HG02610 (cell line): ENCODE data around the gene VAC14.

ENCODE experiments used
- ATAC-seq: cut with Tn5 transposase; IDR thresholded peaks from one replicate; pipeline ENCODE4 v1.9.1; 2021; ENCODE audit warnings: mild to moderate bottlenecking, moderate library complexity; ENCODE audit not compliant: unreplicated experiment

The VAC14 gene

DNA sequence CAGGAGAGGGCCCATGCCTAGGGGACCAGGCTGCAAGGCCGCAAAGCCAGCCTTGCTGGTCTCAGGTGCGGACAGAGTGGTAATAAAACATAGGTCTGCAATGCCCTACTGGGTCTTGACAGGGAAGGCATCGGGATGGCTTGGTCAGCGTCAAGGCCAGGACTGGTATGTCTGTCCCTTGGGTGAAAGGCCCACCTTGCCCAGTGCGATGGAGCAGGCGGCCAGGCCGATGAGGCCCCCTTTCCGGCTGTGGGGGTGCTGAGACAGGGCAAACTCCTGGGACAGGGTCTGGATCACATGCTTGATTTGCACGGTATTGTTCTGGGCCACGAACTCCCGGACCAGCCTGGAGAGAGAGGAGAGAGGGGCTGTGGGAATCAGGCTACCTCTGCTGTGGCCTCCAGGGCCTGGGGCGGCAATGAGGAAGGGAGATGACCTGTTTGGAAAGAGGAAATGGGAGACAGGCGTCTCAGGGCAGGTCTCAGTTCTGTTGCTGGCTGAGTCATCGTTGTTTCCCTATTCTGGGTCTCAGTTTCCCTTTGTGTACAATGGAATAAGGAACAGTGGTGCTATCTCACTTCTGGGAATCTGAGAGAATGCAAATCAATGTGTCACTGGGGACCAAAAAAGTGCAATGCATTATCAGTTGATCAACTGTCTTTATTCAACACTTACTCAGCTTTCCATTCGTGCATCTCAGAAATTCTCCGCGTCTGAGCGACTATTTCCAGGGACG lies 14.8 kb downstream of the VAC14 start:
- no peak for ATAC-seq

DNA sequence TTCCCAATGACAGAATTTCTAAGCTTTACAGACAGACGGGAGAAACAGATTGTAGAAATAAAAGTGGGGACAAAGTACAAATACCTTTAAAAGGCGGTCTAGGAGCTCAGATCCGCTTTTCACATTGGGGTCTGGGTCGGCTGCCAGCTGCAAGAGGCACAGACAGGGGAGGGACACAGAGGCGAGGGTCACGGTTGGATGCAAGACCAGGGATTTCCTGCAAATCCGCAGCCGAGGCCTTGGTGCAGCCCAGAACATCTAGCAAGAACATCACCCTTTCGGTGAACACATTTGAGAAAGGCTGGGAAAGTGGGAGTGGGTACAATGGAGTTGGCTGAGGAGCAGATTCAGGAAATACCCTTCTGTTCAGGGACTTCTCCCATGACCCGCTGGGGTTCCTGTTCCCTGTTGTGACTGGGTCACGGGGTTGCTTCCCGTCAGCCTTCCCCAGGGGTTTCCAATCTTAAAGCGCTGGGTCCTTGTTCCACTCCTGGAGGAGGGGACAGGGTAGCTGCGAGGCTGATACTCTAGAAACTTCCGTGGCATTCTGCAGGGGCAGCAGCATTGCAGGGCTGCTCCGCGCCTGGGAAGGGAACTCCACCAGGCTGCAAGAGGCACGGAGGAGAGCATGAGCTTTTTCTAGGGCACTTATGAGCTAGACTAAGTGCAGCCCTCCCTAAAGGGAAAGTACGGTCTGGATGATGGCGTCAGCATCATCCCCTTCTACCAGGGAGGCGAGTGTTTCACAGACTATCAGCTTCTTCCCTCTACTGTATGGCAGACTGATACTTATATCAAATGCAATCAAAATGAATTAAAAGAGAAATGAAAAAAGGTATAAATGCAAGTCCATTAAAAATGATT lies 16.0 kb downstream of the VAC14 start:
- no peak for ATAC-seq

DNA sequence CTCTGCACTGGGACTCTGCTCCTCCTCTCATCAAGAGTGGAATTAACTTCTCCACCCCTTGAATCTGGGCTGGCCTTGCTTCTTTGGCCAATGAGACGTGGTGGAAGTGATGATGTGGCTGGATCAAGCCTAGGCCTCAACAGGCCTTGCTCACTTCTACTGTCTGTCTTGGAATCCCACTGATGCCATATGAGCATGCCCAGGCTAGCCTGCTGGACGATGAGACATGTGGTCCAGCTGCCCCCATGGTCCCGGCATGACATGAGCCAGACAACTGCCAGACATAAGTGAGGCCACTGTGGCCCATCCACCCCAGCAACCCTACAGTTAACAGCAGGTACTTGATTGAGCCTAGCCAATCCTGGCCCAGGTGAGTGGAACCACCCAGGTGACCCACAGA lies 18.7 kb downstream of the VAC14 start:
- no peak for ATAC-seq

DNA sequence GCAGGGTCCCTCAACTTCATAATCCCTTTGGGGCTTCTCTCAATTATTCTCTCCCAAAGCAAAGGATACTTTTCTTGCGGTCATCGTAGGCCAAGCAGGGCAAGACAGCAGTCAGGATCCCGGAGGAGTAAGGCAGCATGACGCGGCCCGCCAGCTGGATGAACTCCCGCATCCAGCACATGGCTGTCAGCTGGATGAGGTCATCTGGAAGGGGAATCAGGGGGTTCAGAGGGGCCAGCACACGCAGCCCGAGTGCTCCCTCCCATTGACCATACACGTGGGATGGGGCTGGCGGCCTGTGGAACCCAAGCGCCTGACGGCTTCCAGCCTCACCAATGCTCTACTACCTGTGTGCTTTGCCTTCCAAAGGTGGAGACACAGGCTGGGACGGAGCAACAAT lies 19.2 kb downstream of the VAC14 start:
- no peak for ATAC-seq

DNA sequence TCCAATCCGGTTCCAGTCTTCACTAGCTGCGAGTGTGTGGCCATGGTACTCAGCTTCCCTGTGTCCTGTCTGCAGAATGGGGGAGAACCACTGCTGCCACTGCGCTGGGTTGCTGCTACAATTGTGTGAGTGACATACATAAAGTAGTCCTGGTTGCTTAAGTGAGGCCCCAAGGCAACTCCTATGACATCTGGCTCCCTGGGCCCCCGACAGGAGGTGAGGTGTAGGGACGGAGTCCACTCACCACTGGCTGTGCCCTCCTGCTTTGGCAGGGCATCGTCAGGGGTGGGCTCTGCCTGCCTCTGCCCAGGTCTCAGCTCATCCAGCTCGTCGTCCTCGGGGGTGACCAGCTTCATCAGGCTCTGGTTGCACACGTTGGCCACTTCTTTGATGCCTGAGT lies 20.4 kb downstream of the VAC14 start:
- ATAC-seq, result no peak

DNA sequence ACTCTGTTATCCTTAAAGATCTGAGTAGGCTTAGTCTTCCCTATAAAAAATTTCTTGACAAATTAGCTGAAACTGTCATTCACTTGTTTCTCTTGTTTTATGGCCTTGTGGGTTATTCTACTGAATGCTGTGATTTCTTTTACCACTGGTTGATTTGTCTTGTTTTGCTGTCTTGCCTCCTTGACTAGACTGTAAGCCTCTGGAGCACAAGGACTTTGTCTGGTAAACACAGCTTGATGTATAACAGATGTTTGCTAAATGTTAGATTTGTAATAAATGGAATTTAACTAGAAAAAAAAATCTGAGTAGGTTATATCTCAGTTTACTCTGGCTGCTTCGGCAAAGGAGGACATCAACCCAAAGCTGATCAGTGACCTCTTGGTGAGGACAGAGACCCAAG lies 21.6 kb downstream of the VAC14 start:
- no peak for ATAC-seq

DNA sequence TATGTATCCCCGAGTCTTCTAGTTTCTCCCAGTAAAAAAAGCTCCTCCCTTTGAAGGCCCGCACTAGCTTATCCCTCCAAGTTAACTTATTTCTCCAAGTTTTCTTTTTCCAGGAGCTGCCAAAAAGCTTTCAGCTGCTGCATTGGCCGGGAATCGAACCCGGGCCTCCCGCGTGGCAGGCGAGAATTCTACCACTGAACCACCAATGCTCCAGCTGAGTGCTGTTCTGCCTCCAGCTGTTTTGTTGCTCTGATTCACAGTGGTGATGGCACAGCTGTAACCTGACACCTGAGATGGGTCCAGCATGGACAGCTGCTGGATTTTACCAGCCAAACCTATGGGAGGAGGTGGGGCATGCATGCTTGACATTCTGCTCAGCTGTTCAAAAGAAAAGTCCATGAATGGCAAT lies 22.1 kb downstream of the VAC14 start:
- no peak for ATAC-seq

DNA sequence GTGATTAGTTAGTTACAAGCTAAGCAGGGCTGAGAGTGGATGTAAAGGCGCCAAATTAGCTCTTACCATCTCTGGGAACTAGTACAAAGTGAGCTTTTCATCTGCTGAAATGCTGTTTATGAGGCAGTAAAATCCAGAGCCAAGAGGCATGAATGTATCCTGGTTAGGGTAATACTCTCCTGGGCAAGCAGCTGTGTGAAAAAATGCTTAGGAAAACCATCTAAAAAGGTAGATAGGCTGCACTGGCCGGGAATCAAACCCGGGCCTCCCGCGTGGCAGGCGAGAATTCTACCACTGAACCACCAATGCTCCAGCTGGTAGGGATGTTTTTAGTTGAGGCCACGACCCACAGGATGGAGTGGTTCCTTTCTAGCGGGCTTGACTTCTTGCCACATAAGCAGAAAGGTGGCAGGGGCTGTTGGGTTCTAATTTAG lies 23.0 kb downstream of the VAC14 start:
- no peak for ATAC-seq

DNA sequence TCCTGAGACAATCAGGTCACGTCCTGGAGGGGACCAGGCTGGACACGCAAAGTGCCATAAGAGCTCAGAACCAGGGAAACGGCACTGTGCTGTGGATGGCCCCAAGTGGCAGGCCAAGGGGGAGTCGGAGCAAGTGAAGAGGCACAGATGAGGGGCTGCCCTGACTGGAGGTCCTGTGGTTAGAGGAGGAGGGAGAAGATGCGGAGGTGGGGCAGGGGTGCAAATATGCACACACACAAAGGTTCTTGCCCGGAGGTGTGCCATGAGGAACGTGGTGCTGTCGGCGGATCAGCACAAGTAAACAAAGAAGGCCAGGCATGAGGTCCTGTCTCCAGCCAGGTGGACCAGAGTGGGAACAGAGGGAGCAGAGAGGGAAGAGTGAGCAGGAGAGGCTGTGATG lies 23.5 kb downstream of the VAC14 start:
- no peak for ATAC-seq

DNA sequence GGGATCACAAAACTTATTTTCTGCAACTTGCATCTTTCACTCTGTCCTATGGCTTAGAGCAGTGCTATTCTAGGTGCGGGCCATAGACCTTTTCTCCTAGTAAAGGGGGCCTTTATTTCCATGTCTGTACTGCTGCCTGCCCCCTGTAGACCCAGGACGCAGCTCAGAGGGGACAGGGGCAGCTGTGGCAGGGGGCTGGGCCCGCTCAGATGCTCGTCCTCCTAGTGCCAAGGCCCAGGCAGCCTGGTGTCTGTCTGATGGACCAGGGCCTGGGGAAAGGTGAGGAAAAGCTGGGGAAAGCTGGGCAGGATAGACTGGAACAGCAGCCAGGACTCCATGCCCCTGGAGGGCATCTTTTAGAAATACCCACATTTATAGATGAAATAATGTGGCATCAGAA lies 25.6 kb downstream of the VAC14 start:
- ATAC-seq, result no peak

DNA sequence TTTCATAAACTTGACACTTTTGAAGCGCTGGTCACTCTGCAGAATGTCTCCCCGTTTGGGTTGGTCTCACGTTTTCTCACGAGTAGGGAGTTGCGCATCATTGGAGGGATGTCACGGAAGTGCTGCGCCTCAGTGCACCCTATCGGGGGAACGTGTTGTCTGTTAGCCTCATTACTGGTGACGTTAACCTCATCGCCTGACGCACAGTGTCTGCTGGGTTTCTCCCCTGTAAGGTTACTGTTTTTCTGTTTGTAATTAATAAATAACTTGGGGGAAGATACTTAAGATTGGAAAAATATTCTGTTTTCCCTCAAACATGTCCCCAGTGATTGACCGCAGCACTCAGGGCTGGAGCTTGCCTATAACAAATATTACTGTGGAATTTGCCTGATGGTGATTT lies 26.7 kb downstream of the VAC14 start:
- ATAC-seq, result no peak

DNA sequence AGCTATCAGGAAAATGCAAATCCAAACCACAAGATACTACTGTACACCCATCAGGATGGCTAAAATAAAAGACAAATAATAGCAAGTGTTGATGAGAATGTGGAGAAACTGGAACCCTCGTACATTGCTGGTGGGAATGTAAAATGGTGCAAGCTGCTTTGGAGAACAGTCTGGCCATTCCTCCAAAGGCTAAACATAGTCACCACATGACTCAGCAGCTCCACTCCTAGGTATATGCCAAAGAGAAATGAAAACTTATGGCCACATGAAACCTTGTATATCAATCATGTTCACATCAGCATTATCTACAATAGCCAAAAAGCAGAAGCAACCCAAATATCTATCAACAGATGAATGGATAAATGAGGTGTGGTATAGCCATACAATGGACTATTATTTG lies 28.5 kb downstream of the VAC14 start:
- ATAC-seq, result no peak

DNA sequence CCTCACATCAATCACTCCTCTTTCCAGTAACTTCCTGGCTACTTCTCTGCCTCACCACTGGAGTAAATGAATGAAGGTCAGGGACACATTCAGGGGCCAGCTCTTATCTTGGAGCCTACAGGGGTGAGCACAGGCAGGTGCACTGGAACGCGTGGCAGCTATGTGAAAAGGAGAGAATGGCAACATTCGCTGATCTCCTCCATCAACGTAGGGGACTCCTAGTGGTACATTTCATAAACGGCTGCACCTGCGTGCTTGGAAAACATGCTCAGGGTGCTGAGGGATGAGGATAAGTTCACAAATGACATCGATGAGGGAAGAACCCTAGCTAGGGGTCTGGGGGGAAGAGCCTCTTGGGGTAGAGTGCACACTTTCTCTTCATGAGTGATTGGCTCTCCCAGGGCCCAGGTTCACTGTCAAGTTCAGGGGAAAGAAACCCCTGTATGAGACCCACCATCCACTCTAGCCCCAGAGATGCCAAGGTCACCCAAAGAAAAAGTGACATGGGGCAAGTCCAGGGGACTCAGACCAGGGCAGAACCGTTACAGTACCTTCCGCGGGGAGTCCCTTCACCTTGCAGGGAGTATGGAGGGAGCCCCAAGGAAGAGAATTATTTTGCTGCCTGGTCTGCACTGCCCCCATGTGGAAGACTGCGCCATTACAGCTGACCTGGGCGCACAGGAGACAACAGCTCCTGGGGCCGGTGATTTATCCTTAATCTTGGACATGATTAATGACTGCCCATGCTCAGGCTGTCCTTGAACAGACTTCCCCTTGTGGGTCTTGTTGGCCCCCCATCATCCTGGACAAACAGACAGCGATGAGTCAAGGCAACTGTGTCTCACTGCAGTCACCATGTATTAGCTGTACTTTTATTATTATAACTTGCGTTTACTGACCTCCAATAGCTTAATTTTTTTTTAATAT lies 30.1 kb downstream of the VAC14 start:
- ATAC-seq, result no peak

DNA sequence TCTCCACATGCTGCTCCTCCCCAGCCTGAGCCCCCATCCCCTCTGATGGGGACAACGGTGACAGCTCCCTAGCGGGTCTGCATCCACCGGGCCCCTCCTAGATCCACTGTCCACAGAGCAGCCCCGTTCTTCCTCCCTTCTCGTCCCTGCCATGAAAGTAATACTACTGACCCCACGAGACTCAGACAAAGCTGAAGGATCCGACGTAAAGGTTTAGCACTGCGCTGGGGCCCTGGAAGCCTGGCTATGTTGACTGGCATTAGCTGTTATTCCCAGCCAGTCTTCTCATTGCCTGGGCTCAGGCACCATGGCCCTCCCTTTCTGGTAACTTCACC lies 30.7 kb downstream of the VAC14 start:
- no peak for ATAC-seq

DNA sequence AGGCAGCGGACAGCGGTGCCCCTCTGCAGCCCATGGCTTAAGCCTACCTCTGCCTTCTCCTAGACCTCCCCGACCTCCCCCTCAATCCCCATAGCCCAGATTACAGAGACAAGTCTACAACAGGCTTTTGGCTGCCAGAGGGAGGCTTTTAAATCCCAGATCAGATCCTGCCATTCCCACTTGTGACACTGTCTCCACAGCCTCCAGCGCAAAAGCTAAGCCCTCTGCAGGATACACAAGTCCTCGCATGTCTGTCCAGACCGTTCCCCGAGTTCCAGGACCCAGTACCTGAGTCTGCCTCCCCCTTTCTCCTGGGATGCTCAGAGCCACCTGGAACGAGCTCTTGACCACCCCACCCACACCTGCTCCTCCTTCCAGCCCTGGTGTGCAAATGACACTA lies 31.2 kb downstream of the VAC14 start:
- no peak for ATAC-seq

DNA sequence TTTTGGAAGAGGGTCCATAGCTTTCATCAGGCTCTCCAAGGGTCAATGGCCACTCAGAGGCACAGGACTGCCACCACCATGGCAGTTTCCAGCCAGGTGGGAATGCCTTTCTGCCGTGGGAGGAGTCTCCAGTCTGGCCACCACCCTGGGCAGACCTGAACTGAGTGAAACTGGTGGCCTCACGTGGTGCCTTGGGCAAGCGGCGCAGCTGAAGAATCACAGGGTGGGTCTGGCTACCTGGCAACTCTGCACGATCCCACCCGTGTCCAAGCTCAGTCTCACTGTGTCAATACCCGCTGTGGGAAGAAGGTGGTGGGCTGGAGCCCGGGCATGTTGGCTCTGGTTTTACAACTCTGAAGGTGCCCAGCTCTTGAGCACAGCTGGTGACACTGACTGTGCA lies 31.8 kb downstream of the VAC14 start:
- no peak for ATAC-seq

DNA sequence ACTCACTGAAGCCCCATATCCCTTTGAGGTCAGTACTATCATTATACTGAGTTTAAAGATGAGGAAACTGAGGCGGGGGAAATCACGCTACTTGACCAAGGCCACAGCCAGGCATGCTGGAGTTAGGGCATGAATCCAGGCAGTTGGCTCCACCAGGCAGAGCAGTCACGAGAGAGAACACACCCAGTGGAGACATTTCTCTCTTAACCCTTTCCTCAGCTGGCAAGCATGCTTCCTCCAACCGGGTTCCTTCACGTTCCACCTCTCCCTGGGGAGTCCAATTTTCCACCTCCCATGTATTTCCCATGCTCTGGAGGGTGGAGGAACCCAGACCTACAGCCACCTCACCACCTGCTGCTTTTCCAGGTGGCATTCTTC lies 32.8 kb downstream of the VAC14 start:
- ATAC-seq, result no peak

DNA sequence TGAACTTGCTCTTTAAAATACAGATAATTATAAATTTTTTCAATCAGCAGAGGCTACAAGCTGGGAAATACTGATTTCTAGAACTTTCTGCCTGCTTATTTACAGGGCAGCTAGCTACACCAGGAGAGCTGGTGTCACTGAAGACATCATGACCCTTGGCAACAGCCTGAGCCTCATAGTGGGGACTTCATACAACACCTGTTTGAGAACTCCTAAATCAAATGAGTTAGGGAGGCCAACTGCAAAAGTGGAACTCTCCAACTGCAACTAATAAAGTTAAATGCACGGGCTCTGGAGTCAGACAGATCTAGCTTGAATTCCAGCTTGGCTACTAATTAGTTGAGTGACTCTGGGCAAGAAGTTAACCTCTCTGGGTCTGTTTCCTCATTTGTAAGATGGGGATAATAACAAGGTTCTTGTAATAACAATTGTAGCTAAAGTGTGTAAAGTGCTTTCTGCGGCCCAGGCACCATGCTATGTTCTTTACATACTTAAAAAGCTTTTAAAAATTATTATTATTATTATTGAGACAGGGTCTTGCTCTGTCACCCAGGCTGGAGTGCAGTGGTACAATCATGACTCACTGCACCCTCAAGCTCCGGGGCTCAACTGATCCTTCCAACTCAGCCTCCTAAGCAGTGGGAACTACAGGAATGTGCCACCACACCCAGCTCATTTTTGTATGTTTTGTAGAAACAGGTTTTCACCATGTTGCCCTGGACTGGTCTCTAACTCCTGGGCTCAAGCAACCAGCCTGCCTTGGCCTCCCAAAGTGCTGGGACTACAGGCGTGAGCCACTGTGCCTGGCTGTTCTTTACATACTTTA lies 33.4 kb downstream of the VAC14 start:
- ATAC-seq, result no peak

DNA sequence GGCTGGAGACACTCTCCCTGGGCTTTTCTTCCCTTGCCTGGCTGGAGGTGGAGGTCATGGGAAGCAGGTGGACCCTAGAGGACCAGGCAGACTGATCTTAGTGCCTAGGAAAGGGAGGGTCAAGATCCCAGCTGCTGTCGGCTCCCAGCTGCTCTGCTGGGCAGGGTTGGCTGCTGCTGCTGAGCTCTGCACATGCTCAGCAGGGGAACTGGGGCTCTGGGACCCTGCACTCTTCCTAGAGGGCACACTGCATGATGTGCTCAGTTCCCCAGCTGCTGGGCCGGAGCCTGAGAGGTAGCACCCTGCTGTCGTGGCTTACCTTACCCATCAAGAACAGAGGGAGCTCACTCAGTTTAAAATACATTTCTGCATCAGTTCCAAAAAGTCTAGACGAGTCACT lies 34.3 kb downstream of the VAC14 start:
- ATAC-seq, result no peak

DNA sequence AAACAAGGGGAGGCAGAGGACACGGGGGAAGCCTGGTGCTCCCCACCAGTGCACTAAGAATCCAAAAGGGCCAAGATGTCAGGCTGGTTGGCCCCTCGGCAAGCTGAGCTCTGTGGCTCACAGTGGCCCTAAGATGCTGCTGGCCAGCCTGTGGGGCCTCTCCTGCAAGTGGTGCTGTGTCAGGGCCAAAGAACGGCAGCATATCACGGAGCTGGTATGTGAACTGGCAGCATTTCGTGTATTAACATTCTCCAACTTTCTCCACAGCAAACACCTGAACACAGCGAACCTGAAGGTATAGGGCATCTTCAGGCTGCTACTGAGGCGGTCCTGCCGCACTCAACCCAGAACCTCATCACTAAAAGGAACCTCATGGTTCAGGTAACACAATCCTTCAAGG lies 34.8 kb downstream of the VAC14 start:
- no peak for ATAC-seq

DNA sequence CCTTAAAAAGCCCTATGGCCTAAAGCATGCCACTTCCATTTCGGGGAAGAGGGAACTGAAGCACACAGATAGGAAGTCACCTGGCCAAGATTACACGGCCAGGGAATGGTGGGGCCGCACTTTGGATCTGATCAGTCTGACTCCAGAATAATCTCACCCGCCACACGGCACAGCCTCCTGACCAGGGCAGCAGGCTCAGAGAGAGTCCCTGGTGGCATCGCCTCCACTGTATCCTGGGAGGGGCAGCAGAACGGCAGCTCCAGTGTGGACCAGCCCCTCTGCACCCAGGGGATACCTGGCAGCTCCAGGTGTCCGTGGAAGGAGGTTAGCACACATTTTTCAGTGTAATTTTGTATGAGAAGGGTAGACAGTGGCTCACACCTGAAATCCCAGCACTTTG lies 35.5 kb downstream of the VAC14 start:
- ATAC-seq, result no peak
